Adrenal gland (tissue), 5 donors: Measurements from ENCODE around the gene SOX12.

Experiments used
- CTCF ChIP-seq, 6 experiments: fragments of 450-650 bp in 4 of 6; fragments of 200-600 bp in 2 of 6; sonication (generic) in 1 of 6; IDR thresholded peaks; 1 replicate in 5 of 6; 2 replicates in 1 of 6; pipeline versions ENCODE4 v1.5.1 to v1.8.0; 2016 to 2021; ENCODE audit warnings: antibody characterized with exemption in 6 of 6, mild to moderate bottlenecking in 2 of 6, moderate library complexity in 1 of 6
- POLR2A ChIP-seq, 2 donors: fragments of 450-650 bp; IDR thresholded peaks; one replicate each; pipeline ENCODE4 v1.6.1; 2017; ENCODE audit warnings: antibody characterized with exemption in 2 of 2, mild to moderate bottlenecking in 2 of 2, moderate library complexity in 1 of 2
- donor health status: DM: no; HTN: no; CAD: no.

GRCh38 chr20:362271-363254 is 37.2 kb downstream of the SOX12 start:
- TF ChIP-seq CTCF (IDR thresholded peaks at IDR 0.05) (peak; percentile 30 to 88 (median 72)), POLR2A (IDR thresholded peaks at IDR 0.05) (no peak)
